PC-9 (cell line): ENCODE measurements around the gene ZNF593.

ENCODE experiments used
- CTCF ChIP-seq: fragments of 200-600 bp; sonication (generic); conservative IDR thresholded peaks from 2 replicates; pipeline ENCODE4 v1.6.1; 2017; ENCODE audit warnings: mixed run types, antibody characterized with exemption, mild to moderate bottlenecking, moderate library complexity
- EZH2 ChIP-seq: fragments of 200-600 bp; sonication (generic); IDR thresholded peaks from 2 replicates; pipeline ENCODE4 v1.8.0; 2017; ENCODE audit warnings: antibody characterized with exemption, low read depth

- no peak for TF ChIP-seq CTCF
- TF ChIP-seq EZH2: no peak
Measured at GRCh38 chr1:26166719-26167281, 2.9 kb upstream of the ZNF593 start.
